K562 (cell line): ENCODE results near the gene FLAD1. TPM values are rescaled to one million over a fixed set of nuclear protein-coding genes. Genes with fewer than 3 reads are reported as not detected.

Experiments used
- E2F3 ChIP-seq: fragments of 250-450 bp; sonication (Bioruptor Pico); IDR thresholded peaks from 2 replicates; pipeline ENCODE4 v1.4.0; 2020; ENCODE audit warnings: mild to moderate bottlenecking
- EZH2 ChIP-seq: IDR thresholded peaks from 2 replicates; pipeline ENCODE4 v1.6.1; 2012; ENCODE audit warnings: low read depth, mild to moderate bottlenecking, inconsistent platforms, low read length, borderline replicate concordance
- FIP1L1 ChIP-seq: fragments of 200-400 bp; formaldehyde crosslinking; IDR thresholded peaks from 2 replicates; pipeline ENCODE4 v1.6.1; 2018; ENCODE audit warnings: mild to moderate bottlenecking, low read depth, low read length; ENCODE audit not compliant: poor library complexity, severe bottlenecking
- FOXM1 ChIP-seq, 2 experiments: fragments of 450-650 bp in 1 of 2; sonication (generic) in 1 of 2; formaldehyde crosslinking in 1 of 2; IDR thresholded peaks; 2 replicates each; pipeline versions ENCODE4 v1.6.1 to v1.9.0; 2017 to 2022; ENCODE audit warnings: low read depth in 2 of 2, mild to moderate bottlenecking in 2 of 2, missing genetic modification reagents in 1 of 2, moderate library complexity in 1 of 2
- GTF2F1 ChIP-seq: IDR thresholded peaks from 2 replicates; pipeline ENCODE4 v1.6.1; 2011; ENCODE audit warnings: low read depth, low read length, improper control_type of control experiment
- MAZ ChIP-seq, 2 experiments: fragments of 450-650 bp in 1 of 2; sonication (generic) in 1 of 2; formaldehyde crosslinking; IDR thresholded peaks in 1 of 2; conservative IDR thresholded peaks in 1 of 2; 2 replicates each; pipeline versions ENCODE4 v1.4.0 to v1.5.0; 2020; ENCODE audit warnings: mild to moderate bottlenecking in 1 of 2, missing genetic modification reagents in 1 of 2
- NCOA4 ChIP-seq: fragments of 450-650 bp; IDR thresholded peaks from 2 replicates; pipeline ENCODE4 v1.6.1; 2018; ENCODE audit warnings: mild to moderate bottlenecking; ENCODE audit not compliant: partially characterized antibody
- NFIX ChIP-seq: fragments of 250-450 bp; sonication (Bioruptor Pico); IDR thresholded peaks from 2 replicates; pipeline ENCODE4 v1.4.0; 2020; ENCODE audit warnings: low read depth, mild to moderate bottlenecking, moderate library complexity
- POLR3G ChIP-seq: IDR thresholded peaks from 2 replicates; pipeline ENCODE4 v1.6.1; 2011; ENCODE audit not compliant: insufficient read length, insufficient replicate concordance; ENCODE audit errors: extremely low read depth
- RHOXF2B ChIP-seq: fragments of 250-450 bp; sonication (Bioruptor Pico); conservative IDR thresholded peaks from 2 replicates; pipeline ENCODE4 v1.5.1; 2021
- ZNF124 ChIP-seq: sonication (generic); formaldehyde crosslinking; IDR thresholded peaks from 2 replicates; pipeline ENCODE4 v1.8.1; 2022; ENCODE audit warnings: missing genetic modification reagents
- ZNF217 ChIP-seq: sonication (generic); formaldehyde crosslinking; IDR thresholded peaks from 2 replicates; pipeline ENCODE4 v1.8.0; 2022; ENCODE audit warnings: mild to moderate bottlenecking, missing genetic modification reagents
- ZNF507 ChIP-seq: conservative IDR thresholded peaks from 2 replicates; pipeline ENCODE4 v1.6.1; 2017; ENCODE audit warnings: missing genetic modification characterization, missing compliant biosample characterization
- polyA plus RNA-seq, 8 experiments: library from polyadenylated mRNA; depleted of rRNA in 4 of 8; stranded (reverse) in 5 of 8; unstranded in 3 of 8; fragments of >200 nt; fragmentation: Nextera tagmentation in 2 of 8; fragmentation: Illumina TruSeq in 1 of 8; extraction: Ambion mirVana in 2 of 8; extraction: Trizol in 1 of 8; gene quantifications; 2 replicates each; pipeline versions ENCODE4 v1.2.1 to v1.2.3, GENCODE V29; 2011 to 2014; ENCODE audit warnings: inconsistent platforms in 1 of 8, missing spikeins in 1 of 8
- total RNA-seq, 7 experiments: library from RNA; depleted of rRNA in 6 of 7; stranded (reverse); fragments of >200 nt in 6 of 7; fragmentation: Illumina TruSeq in 2 of 7; extraction: Trizol in 2 of 7; gene quantifications; 2 replicates each; pipeline versions ENCODE4 v1.2.1 to v1.2.3, GENCODE V29; 2011 to 2021; ENCODE audit warnings: low replicate concordance in 1 of 7
- TF ChIP-seq, protein P1 (sequence below): fragments of 250-450 bp; sonication (Bioruptor Pico); IDR thresholded peaks from 2 replicates; pipeline ENCODE4 v1.8.0; 2021; ENCODE audit warnings: mild to moderate bottlenecking, moderate library complexity
- TF ChIP-seq, protein P2 (sequence below): sonication (generic); formaldehyde crosslinking; IDR thresholded peaks from 2 replicates; pipeline ENCODE4 v1.8.1; 2023; ENCODE audit warnings: mild to moderate bottlenecking, missing genetic modification reagents
- TF ChIP-seq, protein P3 (sequence below), 2 experiments: IDR thresholded peaks; 2 replicates each; pipeline ENCODE4 v1.6.1; 2011; ENCODE audit warnings: borderline replicate concordance in 1 of 2, control low read depth in 1 of 2, low read depth in 1 of 2, low read length in 1 of 2, mild to moderate bottlenecking in 1 of 2, mixed read lengths in 1 of 2, moderate library complexity in 1 of 2; ENCODE audit not compliant: insufficient read depth in 1 of 2, insufficient read length in 1 of 2, poor library complexity in 1 of 2, severe bottlenecking in 1 of 2; ENCODE audit errors: extremely low read depth in 1 of 2
- TF ChIP-seq, protein P4 (sequence below): sonication (generic); formaldehyde crosslinking; IDR thresholded peaks from 2 replicates; pipeline ENCODE4 v1.8.0; 2023; ENCODE audit warnings: missing genetic modification reagents, mild to moderate bottlenecking, borderline replicate concordance

Gene FLAD1
- total and polyA plus RNA-seq, 9 of the 15 experiments (the other 6 are each of a cell fraction or from before 2014, with no cell fraction given): 24.9 to 85.8 (median 67.0) TPM

DNA sequence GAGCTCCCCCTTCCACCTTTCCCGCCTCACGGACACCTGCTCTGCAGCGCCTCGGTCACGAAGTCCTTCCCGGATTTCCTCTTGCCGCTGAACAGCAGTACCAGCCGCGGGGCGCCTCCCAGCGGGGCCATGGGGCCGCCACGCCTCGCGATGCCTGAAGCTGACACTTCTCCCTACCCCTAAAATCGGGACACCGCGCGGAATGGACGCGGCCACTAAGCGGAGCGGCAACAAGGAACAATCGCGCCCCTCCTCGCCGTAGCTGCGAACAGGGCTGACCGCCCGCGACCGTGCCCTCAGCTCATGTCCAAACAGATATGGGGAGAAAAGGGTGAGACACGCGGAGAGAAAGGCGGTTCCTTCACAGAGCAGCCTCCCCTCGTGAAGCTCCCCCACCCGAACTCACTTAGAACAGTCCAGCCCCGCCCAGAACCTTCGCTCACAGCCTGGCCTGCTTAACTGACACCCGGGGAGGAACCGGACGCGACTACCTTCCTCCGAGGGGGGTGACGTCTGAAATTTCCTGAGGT is 46.5 kb upstream of the FLAD1 start, which contains the start of gene PMVK (continued):
- TF ChIP-seq, protein P1, sequence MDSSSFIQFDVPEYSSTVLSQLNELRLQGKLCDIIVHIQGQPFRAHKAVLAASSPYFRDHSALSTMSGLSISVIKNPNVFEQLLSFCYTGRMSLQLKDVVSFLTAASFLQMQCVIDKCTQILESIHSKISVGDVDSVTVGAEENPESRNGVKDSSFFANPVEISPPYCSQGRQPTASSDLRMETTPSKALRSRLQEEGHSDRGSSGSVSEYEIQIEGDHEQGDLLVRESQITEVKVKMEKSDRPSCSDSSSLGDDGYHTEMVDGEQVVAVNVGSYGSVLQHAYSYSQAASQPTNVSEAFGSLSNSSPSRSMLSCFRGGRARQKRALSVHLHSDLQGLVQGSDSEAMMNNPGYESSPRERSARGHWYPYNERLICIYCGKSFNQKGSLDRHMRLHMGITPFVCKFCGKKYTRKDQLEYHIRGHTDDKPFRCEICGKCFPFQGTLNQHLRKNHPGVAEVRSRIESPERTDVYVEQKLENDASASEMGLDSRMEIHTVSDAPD: no peak
- TF ChIP-seq, protein P2, sequence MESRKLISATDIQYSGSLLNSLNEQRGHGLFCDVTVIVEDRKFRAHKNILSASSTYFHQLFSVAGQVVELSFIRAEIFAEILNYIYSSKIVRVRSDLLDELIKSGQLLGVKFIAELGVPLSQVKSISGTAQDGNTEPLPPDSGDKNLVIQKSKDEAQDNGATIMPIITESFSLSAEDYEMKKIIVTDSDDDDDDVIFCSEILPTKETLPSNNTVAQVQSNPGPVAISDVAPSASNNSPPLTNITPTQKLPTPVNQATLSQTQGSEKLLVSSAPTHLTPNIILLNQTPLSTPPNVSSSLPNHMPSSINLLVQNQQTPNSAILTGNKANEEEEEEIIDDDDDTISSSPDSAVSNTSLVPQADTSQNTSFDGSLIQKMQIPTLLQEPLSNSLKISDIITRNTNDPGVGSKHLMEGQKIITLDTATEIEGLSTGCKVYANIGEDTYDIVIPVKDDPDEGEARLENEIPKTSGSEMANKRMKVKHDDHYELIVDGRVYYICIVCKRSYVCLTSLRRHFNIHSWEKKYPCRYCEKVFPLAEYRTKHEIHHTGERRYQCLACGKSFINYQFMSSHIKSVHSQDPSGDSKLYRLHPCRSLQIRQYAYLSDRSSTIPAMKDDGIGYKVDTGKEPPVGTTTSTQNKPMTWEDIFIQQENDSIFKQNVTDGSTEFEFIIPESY (CRISPR knock-in tag): peak; percentile 94
- TF ChIP-seq EZH2: no peak
- peak; percentile 78 to 92; a peak in 3 of 4 replicates for TF ChIP-seq MAZ (CRISPR knock-in tag; conservative IDR thresholded peaks at IDR 0.05 in 1 of 2, IDR thresholded peaks at IDR 0.05 in 1 of 2)
- TF ChIP-seq ZNF217 (CRISPR knock-in tag): no peak
- TF ChIP-seq NFIX (CRISPR knock-in tag): no peak
- no peak for TF ChIP-seq GTF2F1
- TF ChIP-seq NCOA4: no peak
- TF ChIP-seq E2F3: no peak
- TF ChIP-seq FIP1L1: peak; percentile 63
- no peak for TF ChIP-seq RHOXF2B (CRISPR knock-in tag)
- 0 out of 2 replicates have a peak, but pooled peaks have one; percentile 73 for TF ChIP-seq ZNF124
- no peak for TF ChIP-seq POLR3G
- TF ChIP-seq, protein P3, sequence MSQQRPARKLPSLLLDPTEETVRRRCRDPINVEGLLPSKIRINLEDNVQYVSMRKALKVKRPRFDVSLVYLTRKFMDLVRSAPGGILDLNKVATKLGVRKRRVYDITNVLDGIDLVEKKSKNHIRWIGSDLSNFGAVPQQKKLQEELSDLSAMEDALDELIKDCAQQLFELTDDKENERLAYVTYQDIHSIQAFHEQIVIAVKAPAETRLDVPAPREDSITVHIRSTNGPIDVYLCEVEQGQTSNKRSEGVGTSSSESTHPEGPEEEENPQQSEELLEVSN (IDR thresholded peaks at IDR 0.05; ENCODE audit: borderline replicate concordance in 1 of 2, extremely low read depth in 1 of 2, insufficient read depth in 1 of 2, insufficient read length in 1 of 2, low read depth in 1 of 2, low read length in 1 of 2, poor library complexity in 1 of 2, severe bottlenecking in 1 of 2): peak; percentile 100
- TF ChIP-seq, protein P4, sequence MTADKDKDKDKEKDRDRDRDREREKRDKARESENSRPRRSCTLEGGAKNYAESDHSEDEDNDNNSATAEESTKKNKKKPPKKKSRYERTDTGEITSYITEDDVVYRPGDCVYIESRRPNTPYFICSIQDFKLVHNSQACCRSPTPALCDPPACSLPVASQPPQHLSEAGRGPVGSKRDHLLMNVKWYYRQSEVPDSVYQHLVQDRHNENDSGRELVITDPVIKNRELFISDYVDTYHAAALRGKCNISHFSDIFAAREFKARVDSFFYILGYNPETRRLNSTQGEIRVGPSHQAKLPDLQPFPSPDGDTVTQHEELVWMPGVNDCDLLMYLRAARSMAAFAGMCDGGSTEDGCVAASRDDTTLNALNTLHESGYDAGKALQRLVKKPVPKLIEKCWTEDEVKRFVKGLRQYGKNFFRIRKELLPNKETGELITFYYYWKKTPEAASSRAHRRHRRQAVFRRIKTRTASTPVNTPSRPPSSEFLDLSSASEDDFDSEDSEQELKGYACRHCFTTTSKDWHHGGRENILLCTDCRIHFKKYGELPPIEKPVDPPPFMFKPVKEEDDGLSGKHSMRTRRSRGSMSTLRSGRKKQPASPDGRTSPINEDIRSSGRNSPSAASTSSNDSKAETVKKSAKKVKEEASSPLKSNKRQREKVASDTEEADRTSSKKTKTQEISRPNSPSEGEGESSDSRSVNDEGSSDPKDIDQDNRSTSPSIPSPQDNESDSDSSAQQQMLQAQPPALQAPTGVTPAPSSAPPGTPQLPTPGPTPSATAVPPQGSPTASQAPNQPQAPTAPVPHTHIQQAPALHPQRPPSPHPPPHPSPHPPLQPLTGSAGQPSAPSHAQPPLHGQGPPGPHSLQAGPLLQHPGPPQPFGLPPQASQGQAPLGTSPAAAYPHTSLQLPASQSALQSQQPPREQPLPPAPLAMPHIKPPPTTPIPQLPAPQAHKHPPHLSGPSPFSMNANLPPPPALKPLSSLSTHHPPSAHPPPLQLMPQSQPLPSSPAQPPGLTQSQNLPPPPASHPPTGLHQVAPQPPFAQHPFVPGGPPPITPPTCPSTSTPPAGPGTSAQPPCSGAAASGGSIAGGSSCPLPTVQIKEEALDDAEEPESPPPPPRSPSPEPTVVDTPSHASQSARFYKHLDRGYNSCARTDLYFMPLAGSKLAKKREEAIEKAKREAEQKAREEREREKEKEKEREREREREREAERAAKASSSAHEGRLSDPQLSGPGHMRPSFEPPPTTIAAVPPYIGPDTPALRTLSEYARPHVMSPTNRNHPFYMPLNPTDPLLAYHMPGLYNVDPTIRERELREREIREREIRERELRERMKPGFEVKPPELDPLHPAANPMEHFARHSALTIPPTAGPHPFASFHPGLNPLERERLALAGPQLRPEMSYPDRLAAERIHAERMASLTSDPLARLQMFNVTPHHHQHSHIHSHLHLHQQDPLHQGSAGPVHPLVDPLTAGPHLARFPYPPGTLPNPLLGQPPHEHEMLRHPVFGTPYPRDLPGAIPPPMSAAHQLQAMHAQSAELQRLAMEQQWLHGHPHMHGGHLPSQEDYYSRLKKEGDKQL (CRISPR knock-in tag): no peak
- no peak for TF ChIP-seq ZNF507 (tag)
- no peak; the same call in 1 of the 2 replicates for TF ChIP-seq FOXM1 (IDR thresholded peaks at IDR 0.05; ENCODE audit: low read depth)
- peak; percentile 98 for TF ChIP-seq FOXM1 (CRISPR knock-in tag; IDR thresholded peaks at IDR 0.05; ENCODE audit: low read depth)
